Hepatic stellate cell (primary cell): ENCODE measurements around the gene MACROD2.

Experiments used
- DNase-seq: peaks from one replicate; pipeline ENCODE4 v3.0.0; 2011; ENCODE audit warnings: low spot score

MACROD2 gene

GRCh38 chr20:15918631-15919030 is 1923.3 kb downstream of the MACROD2 start:
- DNase-seq: no peak

GRCh38 chr20:15919118-15919517 is 1923.8 kb downstream of the MACROD2 start:
- no peak for DNase-seq

DNA sequence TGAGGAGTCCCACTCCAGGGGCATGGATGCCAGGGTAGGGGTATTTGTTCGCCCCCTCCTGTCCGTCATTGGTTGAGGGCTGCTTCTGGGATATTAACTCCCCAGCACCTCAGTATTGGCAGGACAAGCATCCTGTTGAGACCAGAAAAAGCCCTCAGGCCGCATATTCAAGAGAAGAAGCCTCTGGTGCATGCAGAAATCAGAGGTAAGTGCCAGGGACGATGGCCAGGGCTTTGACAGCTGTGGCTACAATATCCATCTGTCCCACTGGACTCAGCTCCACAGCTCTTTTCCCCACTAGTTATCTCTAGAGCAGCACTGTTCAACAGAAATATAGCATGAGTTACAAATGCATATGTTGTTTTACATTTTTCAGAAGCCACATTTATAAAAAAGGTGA is 1926.6 kb downstream of the MACROD2 start:
- no peak for DNase-seq

GRCh38 chr20:15922556-15922955 is 1927.2 kb downstream of the MACROD2 start:
- no peak for DNase-seq

- no peak for DNase-seq
Measured at GRCh38 chr20:15923030-15923776, 1927.9 kb downstream of the MACROD2 start.

GRCh38 chr20:15924556-15924955 is 1929.2 kb downstream of the MACROD2 start:
- DNase-seq: no peak

DNA sequence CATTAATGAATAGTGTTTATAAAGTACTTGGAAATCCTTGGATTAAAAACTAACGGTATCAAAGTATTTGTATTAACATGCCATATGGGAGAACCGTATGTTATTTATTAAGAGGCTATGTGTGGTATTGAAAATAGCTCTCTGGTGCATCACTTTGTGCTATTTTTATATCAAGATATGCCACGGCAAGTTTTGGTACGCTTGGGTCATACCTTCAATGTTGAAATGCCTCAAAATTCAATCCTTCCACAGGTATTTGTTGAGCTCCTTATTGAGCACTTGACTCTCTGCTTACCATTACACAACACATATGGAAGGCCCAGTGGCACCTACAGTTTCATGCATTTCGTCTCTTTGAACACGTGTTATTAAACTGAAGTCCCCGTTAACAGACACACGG is 1930.1 kb downstream of the MACROD2 start:
- no peak for DNase-seq

GRCh38 chr20:15927893-15928650 is 1932.8 kb downstream of the MACROD2 start:
- DNase-seq: no peak

DNA sequence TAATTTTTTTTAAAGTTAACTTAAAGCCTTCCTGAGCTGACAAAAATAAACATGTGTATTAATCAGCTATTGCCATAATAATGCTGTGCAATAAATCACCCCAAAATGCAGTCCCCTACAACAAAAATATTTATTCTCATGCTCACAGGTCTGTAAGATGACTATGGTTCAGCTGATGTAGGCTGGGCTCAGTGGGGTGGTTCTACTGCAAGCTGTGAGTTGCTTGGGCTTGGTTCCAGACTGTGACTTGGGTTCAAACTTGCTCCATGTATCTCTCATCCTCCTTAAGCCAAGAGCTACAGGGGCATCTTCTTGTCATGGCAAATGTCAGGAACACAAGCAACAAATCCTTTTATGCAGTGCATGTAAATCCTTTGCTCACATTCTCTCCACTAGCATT is 1933.6 kb downstream of the MACROD2 start:
- no peak for DNase-seq

DNA sequence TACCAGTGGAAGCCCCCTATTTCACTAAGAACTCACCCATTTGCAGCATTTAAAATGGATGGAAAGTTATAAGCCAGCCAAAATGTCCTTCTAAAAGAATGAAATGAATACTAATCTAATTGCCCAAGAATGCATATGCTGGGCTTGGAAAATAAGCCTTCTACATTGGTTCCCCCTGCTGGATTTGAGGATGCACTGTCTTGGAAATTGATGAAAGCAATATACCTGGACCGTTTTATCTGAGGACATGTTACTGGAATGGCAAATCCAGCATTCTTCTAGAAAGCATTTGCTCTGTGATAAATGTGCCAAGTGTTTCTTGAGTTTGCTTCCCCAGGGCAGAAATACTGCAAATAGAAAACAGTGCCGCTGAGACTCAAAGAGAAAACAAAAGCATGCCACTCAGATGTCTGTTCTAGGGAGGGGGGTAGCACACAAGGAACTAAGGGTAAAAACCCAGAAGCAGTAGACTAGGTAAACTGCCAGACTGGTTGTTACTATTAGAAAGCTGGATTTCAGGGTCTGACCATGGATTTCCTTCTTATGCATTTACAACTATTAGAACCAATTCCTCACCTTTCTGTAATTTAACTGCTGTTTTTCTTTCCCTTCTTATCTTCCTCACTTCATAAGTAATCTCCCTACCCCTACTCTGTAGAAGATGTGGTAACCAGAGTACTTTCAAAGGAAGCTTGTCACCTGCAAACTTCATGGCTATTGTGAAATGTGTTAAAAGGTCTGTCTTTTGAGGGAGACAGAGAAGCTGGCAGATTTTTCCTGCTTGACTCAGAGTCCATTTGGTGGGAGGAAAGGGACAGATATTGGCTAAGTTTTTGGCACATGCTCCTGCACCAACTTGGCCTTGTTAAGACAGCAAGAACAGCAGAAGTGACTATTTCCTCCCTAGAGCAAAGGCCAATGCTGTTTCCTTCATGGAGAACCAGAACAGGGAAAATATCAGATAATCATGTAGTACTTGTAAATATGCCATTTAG is 1935.3 kb downstream of the MACROD2 start:
- peak; percentile 11 for DNase-seq

GRCh38 chr20:15931897-15932296 is 1936.6 kb downstream of the MACROD2 start:
- no peak for DNase-seq

DNA sequence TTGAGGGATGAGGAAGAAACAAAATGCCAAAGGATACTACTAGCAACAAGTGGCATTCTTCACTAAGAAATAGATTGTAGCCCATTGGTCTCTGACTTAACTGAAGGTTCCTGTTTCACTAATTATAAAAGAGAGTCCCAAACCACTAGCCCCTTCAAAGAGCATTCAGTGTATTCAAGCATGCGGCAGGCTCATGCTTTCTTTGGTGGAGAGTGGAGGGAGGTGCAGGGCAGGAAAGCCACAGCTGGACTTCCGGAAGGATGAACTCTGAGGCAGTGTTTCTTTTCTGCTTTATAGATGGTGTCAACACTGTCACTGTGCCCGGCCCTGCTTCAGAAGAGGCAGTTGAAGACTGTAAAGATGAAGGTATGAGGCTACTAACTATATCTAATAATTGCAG is 1941.9 kb downstream of the MACROD2 start:
- DNase-seq: no peak

GRCh38 chr20:15938847-15939246 is 1943.5 kb downstream of the MACROD2 start:
- DNase-seq: no peak

DNA sequence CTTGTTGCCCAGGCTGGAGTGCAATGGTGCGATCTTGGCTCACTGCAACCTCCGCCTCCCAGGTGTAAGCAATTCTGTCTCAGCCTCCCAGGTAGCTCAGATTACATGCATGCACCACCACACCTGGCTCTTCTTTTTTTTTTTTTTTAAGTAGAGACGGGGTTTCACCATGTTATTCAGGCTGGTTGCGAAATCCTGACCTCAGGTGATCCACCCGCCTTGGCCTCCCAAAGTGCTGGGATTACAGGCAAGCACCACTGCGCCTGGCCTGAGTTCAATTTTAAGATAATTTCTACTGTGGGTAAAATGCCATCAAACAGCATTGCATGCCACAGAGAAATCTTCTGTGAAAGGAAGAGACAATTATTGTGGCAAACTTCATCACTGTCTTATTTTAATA is 1944.8 kb downstream of the MACROD2 start:
- DNase-seq: no peak

DNA sequence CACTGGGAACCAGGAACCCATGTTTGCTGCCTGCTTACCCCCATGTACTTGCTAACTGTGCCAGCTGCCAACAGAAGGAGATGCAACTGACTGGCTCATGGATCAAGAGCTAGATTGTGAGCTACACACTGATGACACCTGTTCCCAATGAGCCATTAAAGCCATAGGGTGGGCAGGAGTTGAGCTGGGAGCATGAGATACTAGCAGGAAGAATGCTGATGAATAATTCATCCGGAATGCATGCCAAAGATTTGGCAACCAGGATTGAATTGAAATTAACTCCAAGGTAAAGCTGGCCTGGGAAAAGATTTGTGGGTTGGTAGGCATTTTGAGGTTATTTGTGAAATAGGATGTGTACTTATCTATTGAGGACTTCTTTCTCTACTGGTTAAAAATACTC is 1946.8 kb downstream of the MACROD2 start:
- DNase-seq: no peak

DNA sequence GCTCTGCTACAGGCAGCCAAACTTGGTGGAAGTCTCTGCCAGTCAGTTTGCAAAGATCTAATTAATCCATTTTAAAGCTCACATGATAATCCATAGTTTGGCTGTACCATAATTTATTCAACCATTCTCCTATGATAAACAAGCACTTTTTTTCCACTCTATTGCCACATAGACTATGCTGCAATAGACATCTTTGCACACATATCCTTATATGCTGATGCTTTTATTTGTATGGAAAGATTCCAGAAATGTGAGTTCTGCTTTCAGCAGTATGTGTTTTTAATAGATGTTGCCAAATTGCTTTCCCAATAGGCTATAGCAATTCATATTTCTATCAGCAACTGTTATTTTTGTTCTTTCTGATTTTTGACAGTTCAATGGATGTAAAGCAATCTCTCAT is 1950.0 kb downstream of the MACROD2 start:
- DNase-seq: no peak

- DNase-seq: no peak
Measured at GRCh38 chr20:15949391-15949790, 1954.1 kb downstream of the MACROD2 start.

DNA sequence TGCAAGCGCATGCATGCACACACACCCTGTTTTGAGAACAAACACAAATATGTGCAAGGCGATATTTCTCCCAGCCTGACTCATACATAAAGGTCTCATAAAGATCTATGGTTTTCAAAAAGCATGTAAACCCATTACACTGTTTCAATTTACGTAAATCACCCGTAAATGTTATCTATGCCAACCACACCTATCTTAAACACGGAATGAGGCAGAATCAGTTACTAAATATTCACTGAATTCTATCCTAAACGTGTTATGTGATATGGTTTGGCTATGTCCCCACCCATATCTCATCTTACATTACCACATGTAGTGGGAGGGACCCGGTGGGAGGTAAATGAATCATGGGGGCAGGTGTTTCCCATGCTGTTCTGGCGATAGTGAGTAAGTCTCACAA is 1956.3 kb downstream of the MACROD2 start:
- DNase-seq: no peak

GRCh38 chr20:15958142-15958541 is 1962.8 kb downstream of the MACROD2 start:
- DNase-seq: no peak

- DNase-seq: no peak
Measured at GRCh38 chr20:15965165-15965564, 1969.8 kb downstream of the MACROD2 start.

GRCh38 chr20:15967334-15967733 is 1972.0 kb downstream of the MACROD2 start:
- DNase-seq: no peak

GRCh38 chr20:15976047-15976736 is 1980.9 kb downstream of the MACROD2 start:
- no peak for DNase-seq
